ENCODE results near the gene ASTN2. TPM values are rescaled to one million over a fixed set of nuclear protein-coding genes. Genes with fewer than 3 reads are reported as not detected.

Gene ASTN2
- total and polyA plus RNA-seq, 9 of the 15 experiments (the other 6 are each of a cell fraction or from before 2014, with no cell fraction given) = 0.56 to 3.5 (median 1.9) TPM

DNA sequence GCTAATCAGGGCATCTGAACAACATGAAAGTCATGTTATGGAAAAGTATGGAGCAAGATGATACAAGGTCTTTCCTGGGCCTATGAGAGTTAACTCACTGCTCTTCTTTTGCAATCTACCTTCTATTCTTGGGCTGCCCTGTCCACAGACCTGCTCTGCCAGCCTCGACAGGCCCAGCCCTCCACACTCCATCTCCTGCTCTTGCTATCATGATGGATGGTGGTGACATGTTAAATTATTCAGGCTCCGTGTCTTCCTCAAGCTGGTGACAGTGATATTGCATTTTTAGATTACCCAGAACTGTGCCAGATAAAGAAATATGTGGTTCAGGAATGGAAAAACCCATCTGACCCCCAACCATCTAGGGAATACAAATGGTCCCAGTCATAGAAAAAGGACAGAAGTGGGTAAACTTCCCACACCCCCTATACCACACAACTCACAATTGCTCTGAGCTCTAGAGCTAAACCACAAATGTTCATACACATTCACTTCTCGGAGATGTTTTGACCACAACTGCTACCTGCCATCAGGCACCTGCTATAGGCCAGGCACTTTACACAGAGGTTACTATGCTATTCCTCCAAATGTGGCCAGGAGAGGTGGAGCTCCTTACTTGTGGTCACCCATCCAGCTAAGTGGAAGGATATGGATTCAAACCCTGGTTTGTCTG lies 311.3 kb downstream of the ASTN2 start:
- ChIA-PET POLR2A (no interaction called here), CTCF (ENCODE audit: low intra/inter-chr PET ratio) (no interaction called here)
- ATAC-seq = no peak
- no peaks in the 10 kb centered on the region for H4K20me1 ChIP-seq (replicated peaks; ENCODE audit: control insufficient read depth, insufficient read depth, low read length)
- TF ChIP-seq DLX4 (CRISPR knock-in tag; IDR thresholded peaks at IDR 0.05) (no peak), TEAD2 (tag; IDR thresholded peaks at IDR 0.05) (no peak), L3MBTL2 (IDR thresholded peaks at IDR 0.05) (no peak), SMARCC2 (IDR thresholded peaks at IDR 0.05; ENCODE audit: low read depth) (no peak), ZNF384 (IDR thresholded peaks at IDR 0.05; ENCODE audit: low read depth, low read length) (no peak), MECOM (CRISPR knock-in tag; IDR thresholded peaks at IDR 0.05) (no peak), CBX2 (IDR thresholded peaks at IDR 0.05; ENCODE audit: insufficient read depth, low read length, poor library complexity, severe bottlenecking) (no peak), HNRNPUL1 (IDR thresholded peaks at IDR 0.05; ENCODE audit: low read length) (no peak), NR3C1 (CRISPR knock-in tag; IDR thresholded peaks at IDR 0.05) (no peak), ZFX (CRISPR knock-in tag; IDR thresholded peaks at IDR 0.05) (no peak), ATF6 (CRISPR knock-in tag; IDR thresholded peaks at IDR 0.05) (no peak), MBD1 (CRISPR knock-in tag; IDR thresholded peaks at IDR 0.05) (no peak), ZNF785 (CRISPR knock-in tag; IDR thresholded peaks at IDR 0.05) (no peak), U2AF2 (optimal IDR thresholded peaks at IDR 0.05; ENCODE audit: low read depth, low read length) (no peak), CHD1 (IDR thresholded peaks at IDR 0.05; ENCODE audit: low read length) (no peak), HMG20A (CRISPR knock-in tag; conservative IDR thresholded peaks at IDR 0.05) (no peak)
- no peaks in the 10 kb centered on the region for H3K27me3 ChIP-seq (ENCODE audit: control insufficient read depth in 2 of 2, insufficient read depth in 2 of 2, low read length in 2 of 2)
- in situ Hi-C loops (cut with MboI) = no loop called here
- H3K4me2 ChIP-seq (ENCODE audit: insufficient read depth, low read length) = no peak overlapping the region
- H3K79me2 ChIP-seq (ENCODE audit: control insufficient read depth, insufficient read depth, low read length) = no peaks in the 10 kb centered on the region
- no peaks in the 10 kb centered on the region for H3K9me3 ChIP-seq (replicated peaks; ENCODE audit: control insufficient read depth, insufficient read depth, low read depth, low read length)
- H3K4me3 ChIP-seq = no peak overlapping the region
- no peaks in the 10 kb centered on the region for H3K36me3 ChIP-seq (ENCODE audit: control insufficient read depth, insufficient read depth, low read length)
- FAIRE-seq = no peak
- no TSS peak for BruUV-seq (replicated peaks)
- H3K4me1 ChIP-seq (replicated peaks in 1 of 2; ENCODE audit: control insufficient read depth in 2 of 2, insufficient read depth in 2 of 2, low read length in 2 of 2) = no peaks in the 10 kb centered on the region
- H3K9me1 ChIP-seq (ENCODE audit: control insufficient read depth, insufficient read depth, low read length) = no peaks in the 10 kb centered on the region
- no peak overlapping the region for H3K27ac ChIP-seq (ENCODE audit: extremely low read depth, low read depth, low read length)
- DNase-seq (ENCODE audit: extremely low read depth in 1 of 4, low spot score in 3 of 4) = no peak
- no peak overlapping the region for H3K9ac ChIP-seq (ENCODE audit: insufficient read depth in 1 of 2, low read depth in 2 of 2, low read length in 2 of 2)
- intact Hi-C loops (cut with micrococcal nuclease) = no loop called here
- 0% methylated on average over 3 of the region's 3 CpGs for WGBS (ENCODE audit: insufficient coverage, low coverage, missing lambda C conversion rate)
- H2AFZ ChIP-seq (ENCODE audit: low read depth, low read length) = no peak overlapping the region

Data from K562 (cell line).